Measurements from ENCODE around the gene CLEC18A.

- TF ChIP-seq CTCF (IDR thresholded peaks at IDR 0.05) (no peak), POLR2A (IDR thresholded peaks at IDR 0.05) (no peak)
Observed at GRCh38 chr16:69922200-69922599, 28.9 kb upstream of the CLEC18A start.
